Cardiac muscle cell (in vitro differentiated cells and primary cell): ENCODE measurements around the gene PIWIL4. TPM values are rescaled to one million over a fixed set of nuclear protein-coding genes. Genes with fewer than 3 reads are reported as not detected.
A peak's percentile ranks its signal among the peaks of the same experiment; 100 is the strongest.

Experiments
- DNase-seq, 2 donors: peaks; one replicate each; pipeline versions ENCODE4 v3.0.0 to v3.0.0-alpha.2; 2010 to 2017; ENCODE audit warnings: low read depth in 1 of 2, low spot score in 1 of 2
- H3K27ac ChIP-seq: fragments of 200-600 bp; sonication (generic); 2 replicates; pipeline ENCODE4 v1.5.1; 2016
- H3K27me3 ChIP-seq: fragments of 200-600 bp; sonication (generic); 2 replicates; pipeline ENCODE4 v1.6.0; 2016; ENCODE audit warnings: control low read depth
- H3K36me3 ChIP-seq: fragments of 200-600 bp; sonication (generic); 2 replicates; pipeline ENCODE4 v1.5.1; 2016; ENCODE audit warnings: control low read depth
- H3K4me1 ChIP-seq: fragments of 200-600 bp; sonication (generic); 2 replicates; pipeline ENCODE4 v1.8.1; 2017; ENCODE audit warnings: low read depth, mild to moderate bottlenecking, mixed run types
- H3K4me3 ChIP-seq: fragments of 200-600 bp; sonication (generic); 2 replicates; pipeline ENCODE4 v1.5.1; 2016; ENCODE audit warnings: mild to moderate bottlenecking
- H3K9me3 ChIP-seq: fragments of 200-600 bp; sonication (generic); 2 replicates; pipeline ENCODE4 v1.5.1; 2017; ENCODE audit warnings: low read depth, mild to moderate bottlenecking, control low read depth
- polyA plus RNA-seq: library from polyadenylated mRNA; unstranded; fragments of >200 nt; fragmentation: Nextera tagmentation; extraction: Ambion mirVana; gene quantifications from 2 replicates; pipeline ENCODE4 v1.2.1, GENCODE V29; 2016
- total RNA-seq: library from RNA; depleted of rRNA; stranded (reverse); fragments of >200 nt; gene quantifications from 2 replicates; pipeline ENCODE4 v1.2.3, GENCODE V29; 2016
- TF ChIP-seq, protein P1 (sequence below): IDR thresholded peaks from 2 replicates; pipeline ENCODE4 v1.5.1; 2012; ENCODE audit warnings: low read depth, mild to moderate bottlenecking, low read length

Gene PIWIL4
- total and polyA plus RNA-seq, 2 experiments from 2014 or later = 0.18 to 1.8 TPM

DNA sequence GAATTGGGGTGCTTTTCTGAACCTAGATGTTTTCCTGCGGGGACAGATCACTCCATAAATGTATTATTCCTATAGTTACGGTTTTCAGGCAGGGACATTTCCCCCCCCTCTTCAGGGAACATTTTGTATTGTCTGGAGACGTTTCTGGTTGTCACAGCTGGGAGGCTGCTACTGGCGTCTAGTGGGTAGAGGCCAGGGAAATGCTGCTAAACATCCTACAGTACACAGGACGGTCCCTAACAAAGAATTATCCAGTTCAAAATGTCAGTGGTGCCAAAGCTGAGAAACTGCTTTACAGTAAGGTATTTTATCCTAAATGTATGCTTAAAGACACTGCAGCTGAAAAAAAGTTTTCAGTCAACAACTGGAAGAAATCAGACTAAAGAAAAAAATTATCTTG, 19.4 kb downstream of the PIWIL4 start:
- Histone ChIP-seq H3K36me3 (no peaks in the 10 kb centered on the region), H3K4me1 (peaks cover 6% of the 10 kb centered on the region)
- DNase-seq = no peak

DNA sequence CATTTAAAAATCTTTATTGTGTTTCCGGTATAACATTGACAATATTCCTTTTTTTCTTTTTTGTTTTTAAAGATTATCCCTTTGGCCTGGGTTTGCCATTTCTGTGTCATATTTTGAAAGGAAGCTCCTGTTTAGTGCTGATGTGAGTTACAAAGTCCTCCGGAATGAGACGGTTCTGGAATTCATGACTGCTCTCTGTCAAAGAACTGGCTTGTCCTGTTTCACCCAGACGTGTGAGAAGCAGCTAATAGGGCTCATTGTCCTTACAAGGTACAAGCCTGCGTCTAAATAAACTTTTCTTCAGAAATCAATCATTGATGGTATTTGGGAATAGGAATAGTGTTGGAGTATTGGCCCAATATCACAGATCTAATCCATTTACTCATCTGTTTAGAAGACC, 19.8 kb downstream of the PIWIL4 start:
- peaks cover 4% of the 10 kb centered on the region for H3K27me3 ChIP-seq
- H3K27ac ChIP-seq = no peak overlapping the region
- no peak for DNase-seq
- H3K9me3 ChIP-seq = no peaks in the 10 kb centered on the region
- H3K4me1 ChIP-seq = peaks cover 6% of the 10 kb centered on the region
- TF ChIP-seq, protein P1, sequence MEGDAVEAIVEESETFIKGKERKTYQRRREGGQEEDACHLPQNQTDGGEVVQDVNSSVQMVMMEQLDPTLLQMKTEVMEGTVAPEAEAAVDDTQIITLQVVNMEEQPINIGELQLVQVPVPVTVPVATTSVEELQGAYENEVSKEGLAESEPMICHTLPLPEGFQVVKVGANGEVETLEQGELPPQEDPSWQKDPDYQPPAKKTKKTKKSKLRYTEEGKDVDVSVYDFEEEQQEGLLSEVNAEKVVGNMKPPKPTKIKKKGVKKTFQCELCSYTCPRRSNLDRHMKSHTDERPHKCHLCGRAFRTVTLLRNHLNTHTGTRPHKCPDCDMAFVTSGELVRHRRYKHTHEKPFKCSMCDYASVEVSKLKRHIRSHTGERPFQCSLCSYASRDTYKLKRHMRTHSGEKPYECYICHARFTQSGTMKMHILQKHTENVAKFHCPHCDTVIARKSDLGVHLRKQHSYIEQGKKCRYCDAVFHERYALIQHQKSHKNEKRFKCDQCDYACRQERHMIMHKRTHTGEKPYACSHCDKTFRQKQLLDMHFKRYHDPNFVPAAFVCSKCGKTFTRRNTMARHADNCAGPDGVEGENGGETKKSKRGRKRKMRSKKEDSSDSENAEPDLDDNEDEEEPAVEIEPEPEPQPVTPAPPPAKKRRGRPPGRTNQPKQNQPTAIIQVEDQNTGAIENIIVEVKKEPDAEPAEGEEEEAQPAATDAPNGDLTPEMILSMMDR = no peak
- H3K4me3 ChIP-seq = no peak overlapping the region
- no peaks in the 10 kb centered on the region for H3K36me3 ChIP-seq

More for the DNA sequence above, 19.4 kb downstream of the PIWIL4 start:
- Histone ChIP-seq H3K4me3 (no peak overlapping the region), H3K27ac (no peak overlapping the region), H3K9me3 (no peaks in the 10 kb centered on the region), H3K27me3 (no peaks in the 10 kb centered on the region)
- TF ChIP-seq, protein P1 = no peak

DNA sequence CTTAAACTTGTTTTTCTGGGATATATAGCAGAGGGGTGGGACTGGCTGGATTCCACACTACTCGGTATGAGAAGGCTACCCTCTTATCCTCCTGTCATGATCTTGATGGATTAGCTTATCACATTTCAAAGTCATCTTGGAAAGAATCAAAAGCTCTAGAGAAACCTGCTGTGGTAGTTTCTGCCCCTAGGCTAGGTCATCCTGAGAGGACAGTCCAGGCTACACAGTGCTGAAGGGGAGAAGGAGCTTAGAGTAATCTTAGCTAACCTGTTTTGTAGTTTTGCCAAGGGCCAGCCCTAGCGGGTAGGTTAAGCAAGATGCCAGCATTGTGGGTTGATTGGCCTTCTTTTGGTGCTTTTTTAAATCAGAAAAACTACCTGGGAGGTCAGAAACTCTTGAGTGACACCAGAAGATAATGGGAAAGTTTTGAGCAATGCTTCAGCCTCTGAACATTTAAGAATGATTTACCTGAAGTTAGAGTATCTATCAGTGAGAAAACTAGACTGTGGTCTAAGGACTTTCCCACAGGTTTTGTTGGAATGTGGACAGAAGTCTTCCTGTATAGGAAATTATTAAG, 21.3 kb downstream of the PIWIL4 start:
- Histone ChIP-seq H3K4me3 (no peak overlapping the region), H3K36me3 (no peaks in the 10 kb centered on the region), H3K9me3 (no peaks in the 10 kb centered on the region), H3K4me1 (peaks cover 6% of the 10 kb centered on the region), H3K27me3 (peaks cover 8% of the 10 kb centered on the region), H3K27ac (no peak overlapping the region)
- TF ChIP-seq, protein P1 = no peak
- DNase-seq = no peak

DNA sequence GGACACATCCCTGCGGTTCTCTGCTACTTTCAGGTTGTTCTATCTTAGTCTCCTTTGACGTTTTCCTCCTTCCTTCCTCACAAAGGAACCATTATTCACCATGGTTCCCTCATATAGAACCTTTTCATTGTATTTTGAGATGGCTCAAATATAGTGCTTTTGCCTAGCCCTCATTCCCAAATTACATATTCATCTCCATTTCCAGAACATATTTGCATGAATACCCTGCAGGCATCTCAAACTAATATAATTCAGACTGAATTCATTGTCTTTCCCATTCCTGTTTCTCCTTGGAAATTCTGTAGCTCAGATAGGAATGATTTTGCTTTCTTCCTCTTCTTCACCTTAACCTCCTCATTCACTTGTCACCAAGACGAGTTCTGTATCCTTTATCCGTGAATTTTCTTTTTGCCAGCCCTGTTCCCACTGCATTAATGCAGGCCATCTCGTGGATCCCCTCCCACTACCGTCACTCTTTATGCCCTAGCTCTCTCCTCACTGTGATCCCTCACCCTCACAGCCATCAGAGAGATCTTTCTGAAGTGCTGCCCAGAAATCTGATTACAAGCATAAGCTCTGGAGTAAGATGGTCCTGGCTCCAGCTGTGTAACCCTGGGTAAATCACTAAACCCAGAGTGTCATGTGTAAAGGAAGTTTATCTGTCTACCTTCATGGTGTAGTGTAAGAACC, 23.3 kb downstream of the PIWIL4 start:
- TF ChIP-seq, protein P1 = no peak
- no peak for DNase-seq
- Histone ChIP-seq H3K27me3 (peaks cover 8% of the 10 kb centered on the region), H3K36me3 (no peaks in the 10 kb centered on the region), H3K27ac (no peak overlapping the region), H3K4me1 (peaks cover 6% of the 10 kb centered on the region), H3K4me3 (no peak overlapping the region), H3K9me3 (no peaks in the 10 kb centered on the region)

DNA sequence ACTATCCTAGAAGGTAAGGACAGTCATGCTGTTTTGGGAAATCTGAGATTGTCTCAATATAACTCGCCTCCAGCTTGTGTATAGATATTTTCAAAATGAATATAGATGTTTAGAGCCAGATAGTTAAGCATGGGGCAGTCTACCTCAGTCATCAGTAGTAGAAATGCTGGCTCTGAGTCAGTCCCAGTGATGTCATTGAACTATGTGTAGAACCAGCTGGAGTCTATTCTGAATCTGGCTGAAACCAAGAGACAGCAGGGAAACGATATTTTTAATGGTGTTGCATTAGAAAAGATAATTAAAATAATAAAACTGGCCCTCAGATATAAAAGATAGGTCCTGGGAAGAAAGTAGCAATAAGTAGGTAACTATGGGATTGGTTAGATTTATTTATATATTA, 25.9 kb downstream of the PIWIL4 start:
- H3K36me3 ChIP-seq = no peaks in the 10 kb centered on the region
- H3K27ac ChIP-seq = no peak overlapping the region
- H3K9me3 ChIP-seq = no peaks in the 10 kb centered on the region
- DNase-seq = peak in 1 of 2 donors; percentile 20
- H3K4me1 ChIP-seq = no peaks in the 10 kb centered on the region
- H3K4me3 ChIP-seq = no peak overlapping the region
- peaks cover 8% of the 10 kb centered on the region for H3K27me3 ChIP-seq
- TF ChIP-seq, protein P1 = no peak
